Measurements from ENCODE around the gene PWWP2B.

PWWP2B gene

GRCh38 chr10:132466520-132467463, 69.8 kb downstream of the PWWP2B start:
- Histone ChIP-seq H2BK5ac (ENCODE audit: low read length) (no peak overlapping the region), H2AK5ac (ENCODE audit: low read length) (no peak overlapping the region), H4K8ac (ENCODE audit: low read depth, low read length) (no peak overlapping the region), H3K27ac (ENCODE audit: low read depth, low read length) (no peak overlapping the region), H3K4me1 (ENCODE audit: control insufficient read depth, low read depth, low read length) (no peaks in the 10 kb centered on the region), H2BK15ac (replicated peaks; ENCODE audit: low read depth) (no peak overlapping the region), H3K27me3 (ENCODE audit: insufficient read depth, low read length, poor library complexity) (no peaks in the 10 kb centered on the region), H3K18ac (ENCODE audit: low read length) (no peak overlapping the region), H3K36me3 (ENCODE audit: control insufficient read depth, insufficient read depth, low read length) (no peaks in the 10 kb centered on the region), H2BK120ac (ENCODE audit: low read depth, low read length) (no peak overlapping the region), H4K5ac (ENCODE audit: low read length) (no peak overlapping the region), H3K4me3 (ENCODE audit: low read length) (no peak overlapping the region), H3K4me2 (ENCODE audit: low read length) (no peak overlapping the region), H3K79me1 (ENCODE audit: low read length) (no peaks in the 10 kb centered on the region), H3K56ac (ENCODE audit: low read length) (no peak overlapping the region), H3K4ac (ENCODE audit: low read depth, low read length) (no peak overlapping the region), H3K9ac (ENCODE audit: low read length) (no peak overlapping the region), H3K79me2 (ENCODE audit: control insufficient read depth, insufficient read depth, low read length) (no peaks in the 10 kb centered on the region), H3K23ac (ENCODE audit: low read length) (no peak overlapping the region)
- DNase-seq = no peak
- WGBS (ENCODE audit: extremely low coverage, insufficient coverage, low lambda C conversion rate) = no CpG with 5 or more reads among the region's 29 CpGs
